Measurements from ENCODE around the gene PIKFYVE. TPM values are rescaled to one million over a fixed set of nuclear protein-coding genes. Genes with fewer than 3 reads are reported as not detected.

Gene PIKFYVE
- total RNA-seq, 2 experiments from 2014 or later, result 29.7 to 50.0 TPM

- BruUV-seq (replicated peaks), result no TSS peak
- no peak for DNase-seq (ENCODE audit: low spot score)
- Histone ChIP-seq H3K9me2 (ENCODE audit: insufficient read depth, low read length) (no peaks in the 10 kb centered on the region), H4K20me1 (ENCODE audit: insufficient read depth, low read length) (peaks cover 2% of the 10 kb centered on the region; the same call in 1 of the 2 replicates), H3K27ac (ENCODE audit: low read depth, low read length, poor library complexity, severe bottlenecking) (no peak overlapping the region), H3K4me3 (ENCODE audit: low read depth, low read length, poor library complexity, severe bottlenecking) (no peak overlapping the region), H3K4me2 (ENCODE audit: low read length) (no peak overlapping the region), H2AFZ (ENCODE audit: low read length) (no peak overlapping the region), H3K9me3 (ENCODE audit: low read length) (no peaks in the 10 kb centered on the region), H3K79me2 (ENCODE audit: insufficient read depth, low read depth, low read length) (no peaks in the 10 kb centered on the region), H3K4me1 (ENCODE audit: insufficient read depth, low read length, poor library complexity, severe bottlenecking) (no peaks in the 10 kb centered on the region), H3K36me3 (ENCODE audit: insufficient read depth, low read length) (peaks cover 96% of the 10 kb centered on the region)
- TF ChIP-seq EZH2phosphoT487 (IDR thresholded peaks at IDR 0.05; ENCODE audit: borderline replicate concordance, low read depth, low read length), result no peak
- TF ChIP-seq, protein P1, sequence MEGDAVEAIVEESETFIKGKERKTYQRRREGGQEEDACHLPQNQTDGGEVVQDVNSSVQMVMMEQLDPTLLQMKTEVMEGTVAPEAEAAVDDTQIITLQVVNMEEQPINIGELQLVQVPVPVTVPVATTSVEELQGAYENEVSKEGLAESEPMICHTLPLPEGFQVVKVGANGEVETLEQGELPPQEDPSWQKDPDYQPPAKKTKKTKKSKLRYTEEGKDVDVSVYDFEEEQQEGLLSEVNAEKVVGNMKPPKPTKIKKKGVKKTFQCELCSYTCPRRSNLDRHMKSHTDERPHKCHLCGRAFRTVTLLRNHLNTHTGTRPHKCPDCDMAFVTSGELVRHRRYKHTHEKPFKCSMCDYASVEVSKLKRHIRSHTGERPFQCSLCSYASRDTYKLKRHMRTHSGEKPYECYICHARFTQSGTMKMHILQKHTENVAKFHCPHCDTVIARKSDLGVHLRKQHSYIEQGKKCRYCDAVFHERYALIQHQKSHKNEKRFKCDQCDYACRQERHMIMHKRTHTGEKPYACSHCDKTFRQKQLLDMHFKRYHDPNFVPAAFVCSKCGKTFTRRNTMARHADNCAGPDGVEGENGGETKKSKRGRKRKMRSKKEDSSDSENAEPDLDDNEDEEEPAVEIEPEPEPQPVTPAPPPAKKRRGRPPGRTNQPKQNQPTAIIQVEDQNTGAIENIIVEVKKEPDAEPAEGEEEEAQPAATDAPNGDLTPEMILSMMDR (conservative IDR thresholded peaks at IDR 0.05; ENCODE audit: low read length), result no peak
- POLR2A ChIA-PET, result interaction anchor here (0.6 kb wide), 1 partner anchor 11 kb away, joined by 3 read pairs; no protein-coding TSS in a partner anchor
- intact Hi-C loops (cut with micrococcal nuclease; ENCODE audit: unreplicated experiment), result loop anchor here (10.0 kb wide), 1 partner anchor 176 kb away; no protein-coding TSS in a partner anchor
- CTCF ChIA-PET (ENCODE audit: unreplicated experiment), result no interaction called here
Observed at GRCh38 chr2:208350610-208351009, 84.6 kb downstream of the PIKFYVE start.

DNA sequence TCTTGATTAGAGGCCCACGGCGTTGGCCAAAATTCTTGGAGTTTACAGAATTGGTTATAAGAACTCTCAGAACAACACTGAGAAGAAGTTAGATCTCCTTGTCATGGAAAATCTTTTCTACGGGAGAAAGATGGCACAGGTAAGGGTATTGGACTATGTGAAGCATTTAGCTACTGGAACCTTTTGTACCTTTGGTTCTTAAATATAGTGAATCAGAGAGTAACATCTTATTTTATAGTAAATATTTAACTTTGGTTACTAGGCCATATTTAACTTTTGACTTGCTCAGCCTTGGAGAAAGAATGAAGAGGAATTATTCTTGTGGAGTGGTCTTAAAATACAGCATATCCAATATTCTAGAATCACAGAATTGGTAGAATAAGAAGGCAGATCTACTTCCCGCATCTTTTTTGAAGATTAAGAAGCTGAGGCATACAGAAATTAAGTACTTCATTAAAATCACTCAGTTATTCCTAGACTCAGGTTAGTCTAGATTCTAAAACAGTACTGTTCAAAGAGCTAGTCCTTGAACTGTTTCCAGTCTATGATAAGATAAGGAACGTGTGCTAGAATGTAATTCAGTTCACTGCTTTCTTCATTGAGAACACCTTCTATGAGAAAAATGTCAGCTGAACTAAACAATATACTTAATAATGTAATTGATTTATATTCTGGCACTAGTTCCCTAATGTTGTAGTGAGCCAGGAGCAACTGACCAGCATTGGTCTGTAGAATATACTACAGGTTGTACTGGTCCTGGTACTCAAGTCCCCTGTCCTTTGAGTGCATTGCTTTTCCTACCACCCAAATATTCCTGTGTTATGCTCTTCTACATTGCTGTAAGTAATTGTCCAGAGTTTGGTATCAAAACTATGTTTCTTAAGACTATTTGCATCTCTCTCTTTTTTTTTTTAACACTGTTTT lies 86.9 kb downstream of the PIKFYVE start:
- Histone ChIP-seq H3K4me2 (ENCODE audit: low read length) (no peak overlapping the region), H3K4me1 (ENCODE audit: insufficient read depth, low read length, poor library complexity, severe bottlenecking) (no peaks in the 10 kb centered on the region), H3K9me3 (ENCODE audit: low read length) (no peaks in the 10 kb centered on the region), H3K79me2 (ENCODE audit: insufficient read depth, low read depth, low read length) (no peaks in the 10 kb centered on the region), H3K4me3 (ENCODE audit: low read depth, low read length, poor library complexity, severe bottlenecking) (no peak overlapping the region), H2AFZ (ENCODE audit: low read length) (no peak overlapping the region), H3K27ac (ENCODE audit: low read depth, low read length, poor library complexity, severe bottlenecking) (no peak overlapping the region), H3K9me2 (ENCODE audit: insufficient read depth, low read length) (no peaks in the 10 kb centered on the region), H4K20me1 (ENCODE audit: insufficient read depth, low read length) (no peaks in the 10 kb centered on the region), H3K36me3 (ENCODE audit: insufficient read depth, low read length) (peaks cover 93% of the 10 kb centered on the region)
- TF ChIP-seq EZH2phosphoT487 (IDR thresholded peaks at IDR 0.05; ENCODE audit: borderline replicate concordance, low read depth, low read length), result no peak
- TF ChIP-seq, protein P1 (conservative IDR thresholded peaks at IDR 0.05; ENCODE audit: low read length), result no peak
- CTCF ChIA-PET (ENCODE audit: unreplicated experiment), result no interaction called here
- intact Hi-C loops (cut with micrococcal nuclease; ENCODE audit: unreplicated experiment), result loop anchor here (10.0 kb wide), 1 partner anchor 178 kb away; no protein-coding TSS in a partner anchor
- no peak for DNase-seq (ENCODE audit: low spot score)
- no TSS peak for BruUV-seq (replicated peaks)
- POLR2A ChIA-PET, result interaction anchor here (0.7 to 0.8 kb wide), 2 partner anchors 11 to 85 kb away, joined by 3 to 6 read pairs; no protein-coding TSS in a partner anchor

All from OCI-LY7 (cell line).